Osteoblast (primary cell): ENCODE results near the gene AFAP1. TPM values are rescaled to one million over a fixed set of nuclear protein-coding genes. Genes with fewer than 3 reads are reported as not detected.

Source experiments
- DNase-seq: peaks from one replicate; pipeline ENCODE4 v3.0.0; 2011; ENCODE audit warnings: low spot score, mixed read lengths; ENCODE audit not compliant: insufficient read length; ENCODE audit errors: missing footprints
- H2AFZ ChIP-seq: 2 replicates; pipeline ENCODE4 v1.6.0; 2011; ENCODE audit warnings: mild to moderate bottlenecking, low read length
- H3K27ac ChIP-seq: 2 replicates; pipeline ENCODE4 v1.5.1; 2011; ENCODE audit warnings: mild to moderate bottlenecking, low read depth, low read length, moderate library complexity
- H3K27me3 ChIP-seq: 2 replicates; pipeline ENCODE4 v1.6.0; 2012; ENCODE audit warnings: mild to moderate bottlenecking, control low read depth, inconsistent platforms, low read length, moderate library complexity; ENCODE audit not compliant: insufficient read depth
- H3K36me3 ChIP-seq: 2 replicates; pipeline ENCODE4 v1.5.1; 2011; ENCODE audit warnings: mild to moderate bottlenecking, low read length, control low read depth, moderate library complexity; ENCODE audit not compliant: insufficient read depth
- H3K4me1 ChIP-seq: 2 replicates; pipeline ENCODE4 v1.5.1; 2011; ENCODE audit warnings: mild to moderate bottlenecking, low read length, control low read depth, moderate library complexity; ENCODE audit not compliant: insufficient read depth
- H3K4me2 ChIP-seq: 2 replicates; pipeline ENCODE4 v1.6.0; 2011; ENCODE audit warnings: mild to moderate bottlenecking, low read length; ENCODE audit not compliant: insufficient read depth
- H3K4me3 ChIP-seq: fragments of 200-600 bp; sonication (generic); 3 replicates; pipeline ENCODE4 v1.5.1; 2012; ENCODE audit warnings: mild to moderate bottlenecking, low read length, inconsistent platforms; ENCODE audit not compliant: insufficient read depth
- H3K79me2 ChIP-seq: 2 replicates; pipeline ENCODE4 v1.6.0; 2012; ENCODE audit warnings: mild to moderate bottlenecking, low read length, control low read depth, inconsistent platforms; ENCODE audit not compliant: insufficient read depth
- H3K9me3 ChIP-seq: 2 replicates; pipeline ENCODE4 v1.5.1; 2011; ENCODE audit warnings: low read depth, low read length, control low read depth
- H4K20me1 ChIP-seq: 2 replicates; pipeline ENCODE4 v1.6.0; 2012; ENCODE audit warnings: mild to moderate bottlenecking, low read length, control low read depth; ENCODE audit not compliant: insufficient read depth
- total RNA-seq: library from RNA; depleted of rRNA; stranded (reverse); fragments of >200 nt; gene quantifications from 2 replicates; pipeline ENCODE4 v1.2.3, GENCODE V29; 2012
- TF ChIP-seq, protein P1 (sequence below): IDR thresholded peaks from 2 replicates; pipeline ENCODE4 v1.5.1; 2011; ENCODE audit warnings: mild to moderate bottlenecking, low read depth, low read length, moderate library complexity; ENCODE audit errors: extremely low read depth

The AFAP1 gene
- total RNA-seq, 1 donor = 101 TPM

- Histone ChIP-seq H3K36me3 (peaks cover 100% of the 10 kb centered on the region), H3K27me3 (no peaks in the 10 kb centered on the region), H4K20me1 (peaks cover 12% of the 10 kb centered on the region), H3K4me3 (no peak overlapping the region), H3K9me3 (no peaks in the 10 kb centered on the region), H3K4me2 (peak overlapping the region; percentile 24), H3K79me2 (peaks cover 94% of the 10 kb centered on the region), H2AFZ (no peak overlapping the region), H3K27ac (peak overlapping the region; percentile 85), H3K4me1 (peaks cover 57% of the 10 kb centered on the region)
- DNase-seq = peak; percentile 83
- TF ChIP-seq, protein P1, sequence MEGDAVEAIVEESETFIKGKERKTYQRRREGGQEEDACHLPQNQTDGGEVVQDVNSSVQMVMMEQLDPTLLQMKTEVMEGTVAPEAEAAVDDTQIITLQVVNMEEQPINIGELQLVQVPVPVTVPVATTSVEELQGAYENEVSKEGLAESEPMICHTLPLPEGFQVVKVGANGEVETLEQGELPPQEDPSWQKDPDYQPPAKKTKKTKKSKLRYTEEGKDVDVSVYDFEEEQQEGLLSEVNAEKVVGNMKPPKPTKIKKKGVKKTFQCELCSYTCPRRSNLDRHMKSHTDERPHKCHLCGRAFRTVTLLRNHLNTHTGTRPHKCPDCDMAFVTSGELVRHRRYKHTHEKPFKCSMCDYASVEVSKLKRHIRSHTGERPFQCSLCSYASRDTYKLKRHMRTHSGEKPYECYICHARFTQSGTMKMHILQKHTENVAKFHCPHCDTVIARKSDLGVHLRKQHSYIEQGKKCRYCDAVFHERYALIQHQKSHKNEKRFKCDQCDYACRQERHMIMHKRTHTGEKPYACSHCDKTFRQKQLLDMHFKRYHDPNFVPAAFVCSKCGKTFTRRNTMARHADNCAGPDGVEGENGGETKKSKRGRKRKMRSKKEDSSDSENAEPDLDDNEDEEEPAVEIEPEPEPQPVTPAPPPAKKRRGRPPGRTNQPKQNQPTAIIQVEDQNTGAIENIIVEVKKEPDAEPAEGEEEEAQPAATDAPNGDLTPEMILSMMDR = peak; percentile 31
Observed at GRCh38 chr4:7815562-7815961, 124.1 kb downstream of the AFAP1 start.

DNA sequence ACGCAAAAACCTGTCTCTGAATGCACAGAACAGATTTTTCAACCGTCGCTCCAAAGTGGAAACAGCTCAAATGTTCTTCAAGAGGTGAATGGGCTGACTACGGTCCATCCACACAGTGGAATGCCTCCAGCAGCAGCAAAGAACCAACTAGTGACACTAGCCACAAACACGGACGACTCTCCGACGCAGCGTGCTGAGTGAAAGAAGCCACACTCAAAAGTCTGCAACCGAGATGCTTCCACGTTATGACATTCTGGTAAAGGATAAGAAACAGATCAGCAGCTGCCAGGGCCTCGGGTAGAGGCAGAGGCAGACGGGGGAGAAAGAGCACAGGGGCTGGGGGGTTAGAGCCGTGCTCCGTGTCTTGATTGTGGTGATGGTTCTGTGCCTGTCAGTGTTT lies 125.2 kb downstream of the AFAP1 start:
- Histone ChIP-seq H3K9me3 (no peaks in the 10 kb centered on the region), H3K27me3 (no peaks in the 10 kb centered on the region), H3K4me3 (no peak overlapping the region), H3K4me1 (peaks cover 53% of the 10 kb centered on the region), H4K20me1 (peaks cover 12% of the 10 kb centered on the region), H3K79me2 (peaks cover 94% of the 10 kb centered on the region), H3K4me2 (no peak overlapping the region), H3K36me3 (peaks cover 99% of the 10 kb centered on the region), H2AFZ (no peak overlapping the region), H3K27ac (peak overlapping the region; percentile 85)
- TF ChIP-seq, protein P1 = no peak
- no peak for DNase-seq

DNA sequence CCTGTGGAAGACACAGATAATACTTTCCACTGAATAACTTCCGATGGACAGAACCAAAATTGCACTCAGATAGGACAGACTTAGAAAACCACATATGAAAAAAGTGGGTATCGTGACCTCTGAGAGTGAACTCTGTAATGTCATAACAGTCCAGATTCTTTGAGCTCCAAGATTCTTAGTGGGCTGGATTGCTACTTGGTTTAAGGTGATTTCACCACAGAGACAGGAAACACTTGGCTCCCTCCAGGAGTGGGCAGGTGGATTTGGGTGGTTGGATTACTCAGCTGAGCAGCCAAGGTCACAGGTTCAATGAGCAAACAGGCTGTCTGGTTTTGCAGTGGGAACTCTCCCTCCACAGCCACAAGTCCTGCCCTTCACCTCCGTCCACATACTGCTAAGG lies 126.0 kb downstream of the AFAP1 start:
- no peak for DNase-seq
- H2AFZ ChIP-seq = no peak overlapping the region
- H3K4me2 ChIP-seq = no peak overlapping the region
- H3K4me1 ChIP-seq = peaks cover 50% of the 10 kb centered on the region
- H3K4me3 ChIP-seq = no peak overlapping the region
- peaks cover under 1% of the 10 kb centered on the region for H3K9me3 ChIP-seq
- peaks cover 97% of the 10 kb centered on the region for H3K36me3 ChIP-seq
- peaks cover 12% of the 10 kb centered on the region for H4K20me1 ChIP-seq
- peaks cover 90% of the 10 kb centered on the region for H3K79me2 ChIP-seq
- H3K27ac ChIP-seq = peak overlapping the region; percentile 85
- TF ChIP-seq, protein P1 = no peak
- H3K27me3 ChIP-seq = no peaks in the 10 kb centered on the region

GRCh38 chr4:7812921-7813320 lies 126.7 kb downstream of the AFAP1 start:
- H3K79me2 ChIP-seq = peaks cover 90% of the 10 kb centered on the region
- no peak for DNase-seq

More at GRCh38 chr4:7812921-7813320, 126.7 kb downstream of the AFAP1 start:
- peaks cover 8% of the 10 kb centered on the region for H3K9me3 ChIP-seq
- H2AFZ ChIP-seq = no peak overlapping the region
- TF ChIP-seq, protein P1 = no peak
- H3K4me1 ChIP-seq = peaks cover 44% of the 10 kb centered on the region
- peaks cover 97% of the 10 kb centered on the region for H3K36me3 ChIP-seq
- H3K4me2 ChIP-seq = no peak overlapping the region
- H3K4me3 ChIP-seq = no peak overlapping the region
- peaks cover 12% of the 10 kb centered on the region for H4K20me1 ChIP-seq
- peak overlapping the region; percentile 85 for H3K27ac ChIP-seq
- H3K27me3 ChIP-seq = no peaks in the 10 kb centered on the region
